Activated T-helper 2 cell treated with anti-CD3 and anti-CD28 coated beads, Interferon-gamma antibody, Interleukin-2, Interleukin-4, amounts not matched to agents 10 μg/mL and 5 μg/mL and 100 μg/mL, durations not matched to agents 14 hours and 24 hours and 36 hours (primary cell): Measurements from ENCODE around the gene SMAD9. TPM values are rescaled to one million over a fixed set of nuclear protein-coding genes. Genes with fewer than 3 reads are reported as not detected.

Source experiments
- DNase-seq: peaks from one replicate; pipeline ENCODE4 v3.0.0; 2021; ENCODE audit warnings: low spot score
- H3K27ac Mint-ChIP-seq: one replicate; pipeline ENCODE4 v1.8.0; 2021; ENCODE audit warnings: mixed read lengths
- H3K27me3 Mint-ChIP-seq: one replicate; pipeline ENCODE4 v1.8.0; 2021; ENCODE audit warnings: low read depth, mixed read lengths
- H3K36me3 Mint-ChIP-seq: one replicate; pipeline ENCODE4 v1.8.0; 2021; ENCODE audit warnings: low read depth, mixed read lengths
- H3K4me1 Mint-ChIP-seq: one replicate; pipeline ENCODE4 v1.8.0; 2021; ENCODE audit warnings: low read depth, mixed read lengths
- H3K4me3 Mint-ChIP-seq: one replicate; pipeline ENCODE4 v1.8.0; 2021; ENCODE audit warnings: low read depth, mild to moderate bottlenecking, moderate library complexity, mixed read lengths
- H3K9me3 Mint-ChIP-seq: one replicate; pipeline ENCODE4 v1.8.0; 2021; ENCODE audit warnings: mixed read lengths
- intact Hi-C: fragments of 100-400 bp; cut with micrococcal nuclease; formaldehyde crosslinking; loops from one replicate; pipeline ENCODE4 v1.15.1; 2023
- total RNA-seq: library from RNA; stranded (reverse); gene quantifications from 2 replicates; pipeline ENCODE4 v1.2.3, GENCODE V29; 2022

Gene SMAD9
- total RNA-seq, 1 donor from 2014 or later: not detected

GRCh38 chr13:36875961-36876360 lies 44.1 kb downstream of the SMAD9 start:
- intact Hi-C loops: no loop called here
- Mint-ChIP-seq H3K4me1 (no peaks in the 10 kb centered on the region), H3K36me3 (no peaks in the 10 kb centered on the region), H3K27ac (no peak overlapping the region), H3K4me3 (no peak overlapping the region), H3K9me3 (no peaks in the 10 kb centered on the region), H3K27me3 (peaks cover 11% of the 10 kb centered on the region)
- DNase-seq: no peak

- DNase-seq: no peak
- Mint-ChIP-seq H3K4me3 (no peak overlapping the region), H3K27ac (no peak overlapping the region), H3K27me3 (peaks cover 11% of the 10 kb centered on the region), H3K9me3 (no peaks in the 10 kb centered on the region), H3K4me1 (no peaks in the 10 kb centered on the region), H3K36me3 (no peaks in the 10 kb centered on the region)
- intact Hi-C loops: no loop called here
These were observed 44.6 kb downstream of the SMAD9 start for GRCh38 chr13:36875431-36875830.

GRCh38 chr13:36872621-36873020 lies 47.4 kb downstream of the SMAD9 start:
- Mint-ChIP-seq H3K27me3 (peaks cover 16% of the 10 kb centered on the region), H3K4me3 (no peak overlapping the region), H3K27ac (no peak overlapping the region), H3K36me3 (no peaks in the 10 kb centered on the region), H3K4me1 (no peaks in the 10 kb centered on the region), H3K9me3 (no peaks in the 10 kb centered on the region)
- intact Hi-C loops: no loop called here
- no peak for DNase-seq

GRCh38 chr13:36870050-36870692 lies 49.9 kb downstream of the SMAD9 start:
- H3K9me3 Mint-ChIP-seq: no peaks in the 10 kb centered on the region
- H3K4me3 Mint-ChIP-seq: no peak overlapping the region
- intact Hi-C loops: no loop called here
- H3K36me3 Mint-ChIP-seq: no peaks in the 10 kb centered on the region
- H3K27ac Mint-ChIP-seq: no peak overlapping the region
- no peaks in the 10 kb centered on the region for H3K4me1 Mint-ChIP-seq
- H3K27me3 Mint-ChIP-seq: peaks cover 28% of the 10 kb centered on the region
- no peak for DNase-seq

GRCh38 chr13:36866232-36866631 lies 53.8 kb downstream of the SMAD9 start:
- Mint-ChIP-seq H3K27ac (no peak overlapping the region), H3K27me3 (peaks cover 38% of the 10 kb centered on the region), H3K9me3 (no peaks in the 10 kb centered on the region), H3K4me3 (no peak overlapping the region), H3K4me1 (peaks cover 8% of the 10 kb centered on the region), H3K36me3 (no peaks in the 10 kb centered on the region)
- no peak for DNase-seq
- intact Hi-C loops: no loop called here

GRCh38 chr13:36865265-36865664 lies 54.8 kb downstream of the SMAD9 start:
- intact Hi-C loops: no loop called here
- H3K27ac Mint-ChIP-seq: no peak overlapping the region
- peaks cover 38% of the 10 kb centered on the region for H3K27me3 Mint-ChIP-seq
- no peak for DNase-seq
- H3K4me3 Mint-ChIP-seq: no peak overlapping the region
- peaks cover 8% of the 10 kb centered on the region for H3K4me1 Mint-ChIP-seq
- no peaks in the 10 kb centered on the region for H3K36me3 Mint-ChIP-seq
- no peaks in the 10 kb centered on the region for H3K9me3 Mint-ChIP-seq

- no peaks in the 10 kb centered on the region for H3K9me3 Mint-ChIP-seq
- H3K27ac Mint-ChIP-seq: no peak overlapping the region
- no peak for DNase-seq
- H3K36me3 Mint-ChIP-seq: no peaks in the 10 kb centered on the region
- H3K4me3 Mint-ChIP-seq: no peak overlapping the region
- peaks cover 9% of the 10 kb centered on the region for H3K4me1 Mint-ChIP-seq
- H3K27me3 Mint-ChIP-seq: peaks cover 37% of the 10 kb centered on the region
- intact Hi-C loops: no loop called here
These were observed 57.3 kb downstream of the SMAD9 start for GRCh38 chr13:36862722-36863121.

GRCh38 chr13:36862002-36862685 lies 57.9 kb downstream of the SMAD9 start:
- Mint-ChIP-seq H3K36me3 (no peaks in the 10 kb centered on the region), H3K27ac (no peak overlapping the region), H3K27me3 (peaks cover 32% of the 10 kb centered on the region), H3K9me3 (no peaks in the 10 kb centered on the region), H3K4me1 (peaks cover 14% of the 10 kb centered on the region), H3K4me3 (no peak overlapping the region)
- intact Hi-C loops: no loop called here
- DNase-seq: no peak

- Mint-ChIP-seq H3K27me3 (peaks cover 12% of the 10 kb centered on the region), H3K36me3 (no peaks in the 10 kb centered on the region), H3K27ac (no peak overlapping the region), H3K4me1 (peaks cover 15% of the 10 kb centered on the region), H3K9me3 (no peaks in the 10 kb centered on the region), H3K4me3 (no peak overlapping the region)
- DNase-seq: no peak
- intact Hi-C loops: loop anchor here (2.0 kb wide), 1 partner anchor 122 kb away; no protein-coding TSS in a partner anchor
These were observed 60.8 kb downstream of the SMAD9 start for GRCh38 chr13:36859259-36859658.

- Mint-ChIP-seq H3K4me3 (no peak overlapping the region), H3K36me3 (no peaks in the 10 kb centered on the region), H3K27ac (no peak overlapping the region), H3K4me1 (peaks cover 15% of the 10 kb centered on the region), H3K9me3 (no peaks in the 10 kb centered on the region), H3K27me3 (peaks cover 5% of the 10 kb centered on the region)
- intact Hi-C loops: loop anchor here (2.0 kb wide), 1 partner anchor 123 kb away; no protein-coding TSS in a partner anchor
- no peak for DNase-seq
These were observed 61.7 kb downstream of the SMAD9 start for GRCh38 chr13:36858290-36858689.

- no peaks in the 10 kb centered on the region for H3K36me3 Mint-ChIP-seq
- peaks cover 10% of the 10 kb centered on the region for H3K4me1 Mint-ChIP-seq
- peaks cover 5% of the 10 kb centered on the region for H3K27me3 Mint-ChIP-seq
- no peaks in the 10 kb centered on the region for H3K9me3 Mint-ChIP-seq
- H3K4me3 Mint-ChIP-seq: no peak overlapping the region
- H3K27ac Mint-ChIP-seq: peak overlapping the region; percentile 6
- DNase-seq: no peak
- intact Hi-C loops: no loop called here
These were observed 62.8 kb downstream of the SMAD9 start for GRCh38 chr13:36857253-36857652.

- intact Hi-C loops: no loop called here
- Mint-ChIP-seq H3K27me3 (no peaks in the 10 kb centered on the region), H3K9me3 (no peaks in the 10 kb centered on the region), H3K27ac (no peak overlapping the region), H3K4me1 (no peaks in the 10 kb centered on the region), H3K36me3 (no peaks in the 10 kb centered on the region), H3K4me3 (no peak overlapping the region)
- DNase-seq: no peak
These were observed 69.1 kb downstream of the SMAD9 start for GRCh38 chr13:36850790-36851438.
